HG03439 (cell line): ENCODE measurements around the gene DIP2C.

Source experiments
- ATAC-seq: cut with Tn5 transposase; IDR thresholded peaks from one replicate; pipeline ENCODE4 v1.9.1; 2021; ENCODE audit warnings: mild to moderate bottlenecking, moderate library complexity; ENCODE audit not compliant: unreplicated experiment

The DIP2C gene

GRCh38 chr10:387909-388660 lies 301.4 kb downstream of the DIP2C start:
- no peak for ATAC-seq

GRCh38 chr10:387593-387891 lies 301.9 kb downstream of the DIP2C start:
- ATAC-seq = no peak

GRCh38 chr10:386771-387592 lies 302.5 kb downstream of the DIP2C start:
- ATAC-seq = no peak

- ATAC-seq = no peak
These were observed 303.7 kb downstream of the DIP2C start for GRCh38 chr10:385571-386300.

- ATAC-seq = no peak
These were observed 304.7 kb downstream of the DIP2C start for GRCh38 chr10:384538-385305.

- ATAC-seq = no peak
These were observed 305.9 kb downstream of the DIP2C start for GRCh38 chr10:383519-383918.

- no peak for ATAC-seq
These were observed 307.7 kb downstream of the DIP2C start for GRCh38 chr10:381805-382204.

GRCh38 chr10:381346-381745 lies 308.1 kb downstream of the DIP2C start:
- no peak for ATAC-seq

GRCh38 chr10:380313-380940 lies 309.0 kb downstream of the DIP2C start:
- no peak for ATAC-seq

- no peak for ATAC-seq
These were observed 310.4 kb downstream of the DIP2C start for GRCh38 chr10:378930-379704.

GRCh38 chr10:378230-378929 lies 311.1 kb downstream of the DIP2C start:
- no peak for ATAC-seq

GRCh38 chr10:377228-377627 lies 312.2 kb downstream of the DIP2C start:
- no peak for ATAC-seq

GRCh38 chr10:375815-376505 lies 313.5 kb downstream of the DIP2C start:
- ATAC-seq = no peak

- ATAC-seq = no peak
These were observed 315.1 kb downstream of the DIP2C start for GRCh38 chr10:374354-374753.

- ATAC-seq = no peak
These were observed 315.8 kb downstream of the DIP2C start for GRCh38 chr10:373526-374309.

GRCh38 chr10:373015-373414 lies 316.5 kb downstream of the DIP2C start:
- ATAC-seq = no peak

- no peak for ATAC-seq
These were observed 316.9 kb downstream of the DIP2C start for GRCh38 chr10:372566-372965.

GRCh38 chr10:371515-371914 lies 318.0 kb downstream of the DIP2C start:
- no peak for ATAC-seq
